ENCODE data around the gene PSTPIP2. TPM values are rescaled to one million over a fixed set of nuclear protein-coding genes. Genes with fewer than 3 reads are reported as not detected.

Gene PSTPIP2
- total and polyA plus RNA-seq, 4 donors: 7.5 to 49.1 (median 12.8) TPM

DNA sequence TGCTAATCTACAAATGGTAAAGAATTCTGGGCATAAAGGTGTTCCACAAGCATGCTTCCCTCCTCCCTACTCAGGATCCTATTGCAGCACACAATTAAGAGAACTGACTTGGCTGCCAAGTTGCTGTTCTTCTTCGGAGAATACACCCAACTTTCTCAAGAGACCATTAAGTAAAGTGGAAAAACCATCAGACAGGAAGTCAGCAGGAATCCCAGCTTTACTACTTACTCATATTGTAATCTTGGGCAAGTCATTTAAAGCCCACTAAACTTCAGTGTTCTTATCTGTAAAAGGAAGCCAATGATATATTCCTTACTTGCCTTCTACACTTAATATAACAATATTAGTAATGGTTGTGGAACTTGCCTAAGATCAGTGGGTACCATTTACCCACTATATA lies 37.8 kb downstream of the PSTPIP2 start:
- Histone ChIP-seq H3K27ac (ENCODE audit: low read depth in 1 of 2, low read length in 1 of 2) (no peak overlapping the region), H3K4me1 (ENCODE audit: control insufficient read depth in 5 of 5, insufficient read depth in 5 of 5, low read length in 5 of 5) (peaks cover 0 to 5% (median 0%) of the 10 kb centered on the region in 5 donors), H3K4me3 (no peak overlapping the region), H3K9me3 (ENCODE audit: control insufficient read depth in 4 of 4, insufficient read depth in 3 of 4, low read length in 3 of 4) (peaks cover 0 to 3% (median 0%) of the 10 kb centered on the region in 4 donors), H3K27me3 (ENCODE audit: control insufficient read depth in 3 of 3, insufficient read depth in 3 of 3, low read length in 2 of 3) (no peaks in the 10 kb centered on the region), H3K9ac (ENCODE audit: insufficient read depth in 1 of 2, low read length in 2 of 2) (no peak overlapping the region), H3K36me3 (ENCODE audit: control insufficient read depth in 4 of 4, insufficient read depth in 4 of 4, low read length in 4 of 4) (no peaks in the 10 kb centered on the region)
- TF ChIP-seq, protein P1, sequence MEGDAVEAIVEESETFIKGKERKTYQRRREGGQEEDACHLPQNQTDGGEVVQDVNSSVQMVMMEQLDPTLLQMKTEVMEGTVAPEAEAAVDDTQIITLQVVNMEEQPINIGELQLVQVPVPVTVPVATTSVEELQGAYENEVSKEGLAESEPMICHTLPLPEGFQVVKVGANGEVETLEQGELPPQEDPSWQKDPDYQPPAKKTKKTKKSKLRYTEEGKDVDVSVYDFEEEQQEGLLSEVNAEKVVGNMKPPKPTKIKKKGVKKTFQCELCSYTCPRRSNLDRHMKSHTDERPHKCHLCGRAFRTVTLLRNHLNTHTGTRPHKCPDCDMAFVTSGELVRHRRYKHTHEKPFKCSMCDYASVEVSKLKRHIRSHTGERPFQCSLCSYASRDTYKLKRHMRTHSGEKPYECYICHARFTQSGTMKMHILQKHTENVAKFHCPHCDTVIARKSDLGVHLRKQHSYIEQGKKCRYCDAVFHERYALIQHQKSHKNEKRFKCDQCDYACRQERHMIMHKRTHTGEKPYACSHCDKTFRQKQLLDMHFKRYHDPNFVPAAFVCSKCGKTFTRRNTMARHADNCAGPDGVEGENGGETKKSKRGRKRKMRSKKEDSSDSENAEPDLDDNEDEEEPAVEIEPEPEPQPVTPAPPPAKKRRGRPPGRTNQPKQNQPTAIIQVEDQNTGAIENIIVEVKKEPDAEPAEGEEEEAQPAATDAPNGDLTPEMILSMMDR (IDR thresholded peaks at IDR 0.05; ENCODE audit: control extremely low read depth, extremely low read depth): no peak
- 8 to 32% methylated on average over 1 of the region's 1 CpG for whole genome bisulfite sequencing, 2 donors
- ATAC-seq (ENCODE audit: insufficient read depth, low FRiP score) (peak; percentile 34), DNase-seq (no peak)

GRCh38 chr18:46031741-46032140 lies 40.3 kb downstream of the PSTPIP2 start:
- Histone ChIP-seq H3K9ac (ENCODE audit: insufficient read depth in 1 of 2, low read length in 2 of 2) (no peak overlapping the region), H3K4me1 (ENCODE audit: control insufficient read depth in 5 of 5, insufficient read depth in 5 of 5, low read length in 5 of 5) (peaks cover 0 to 3% (median 0%) of the 10 kb centered on the region in 5 donors), H3K27me3 (ENCODE audit: control insufficient read depth in 3 of 3, insufficient read depth in 3 of 3, low read length in 2 of 3) (peaks cover 0 to 8% (median 8%) of the 10 kb centered on the region in 3 donors), H3K4me3 (no peak overlapping the region), H3K9me3 (ENCODE audit: control insufficient read depth in 4 of 4, insufficient read depth in 3 of 4, low read length in 3 of 4) (no peaks in the 10 kb centered on the region), H3K36me3 (ENCODE audit: control insufficient read depth in 4 of 4, insufficient read depth in 4 of 4, low read length in 4 of 4) (no peaks in the 10 kb centered on the region), H3K27ac (ENCODE audit: low read depth in 1 of 2, low read length in 1 of 2) (no peak overlapping the region)
- no peak for DNase-seq
- WGBS, 2 donors: 83 to 84% methylated on average over 4 of the region's 4 CpGs
- ATAC-seq (ENCODE audit: insufficient read depth, low FRiP score): no peak
- TF ChIP-seq, protein P1 (IDR thresholded peaks at IDR 0.05; ENCODE audit: control extremely low read depth, extremely low read depth): no peak

DNA sequence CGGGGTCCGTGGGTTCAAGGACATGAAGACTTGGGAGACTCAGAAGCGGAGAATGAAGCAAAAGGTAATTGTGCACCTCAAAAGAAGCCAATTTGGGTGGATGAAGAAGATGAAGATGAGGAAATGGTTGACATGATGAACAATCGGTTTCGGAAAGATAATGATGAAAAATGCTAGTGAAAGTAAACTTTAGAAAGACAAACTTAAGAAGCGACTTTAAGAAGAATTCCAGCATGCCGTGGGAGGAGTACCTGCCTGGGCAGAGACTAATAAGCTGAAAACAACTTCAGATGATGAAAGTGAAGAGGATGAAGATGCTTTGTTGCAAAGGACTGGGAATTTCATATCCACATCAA lies 43.5 kb downstream of the PSTPIP2 start:
- DNase-seq: peak in 1 of 3 donors; percentile 7
- 59 to 69% methylated on average over 7 of the region's 7 CpGs for whole genome bisulfite sequencing, 2 donors

More for the DNA sequence above, 43.5 kb downstream of the PSTPIP2 start:
- Histone ChIP-seq H3K4me3 (no peak overlapping the region), H3K27ac (ENCODE audit: low read depth in 1 of 2, low read length in 1 of 2) (peak overlapping the region in 1 of 2 donors; percentile 42), H3K9ac (ENCODE audit: insufficient read depth in 1 of 2, low read length in 2 of 2) (no peak overlapping the region), H3K36me3 (ENCODE audit: control insufficient read depth in 4 of 4, insufficient read depth in 4 of 4, low read length in 4 of 4) (no peaks in the 10 kb centered on the region), H3K27me3 (ENCODE audit: control insufficient read depth in 3 of 3, insufficient read depth in 3 of 3, low read length in 2 of 3) (peaks cover 0 to 8% (median 8%) of the 10 kb centered on the region in 3 donors), H3K4me1 (ENCODE audit: control insufficient read depth in 5 of 5, insufficient read depth in 5 of 5, low read length in 5 of 5) (peaks cover 0 to 3% (median 0%) of the 10 kb centered on the region in 5 donors), H3K9me3 (ENCODE audit: control insufficient read depth in 4 of 4, insufficient read depth in 3 of 4, low read length in 3 of 4) (no peaks in the 10 kb centered on the region)
- TF ChIP-seq, protein P1 (IDR thresholded peaks at IDR 0.05; ENCODE audit: control extremely low read depth, extremely low read depth): no peak
- ATAC-seq (ENCODE audit: insufficient read depth, low FRiP score): no peak
